ENCODE data around the gene POP4. TPM values are rescaled to one million over a fixed set of nuclear protein-coding genes. Genes with fewer than 3 reads are reported as not detected.
A peak's percentile ranks its signal among the peaks of the same experiment; 100 is the strongest.

POP4 gene
- total RNA-seq, 1 donor from 2014 or later = 31.4 TPM

DNA sequence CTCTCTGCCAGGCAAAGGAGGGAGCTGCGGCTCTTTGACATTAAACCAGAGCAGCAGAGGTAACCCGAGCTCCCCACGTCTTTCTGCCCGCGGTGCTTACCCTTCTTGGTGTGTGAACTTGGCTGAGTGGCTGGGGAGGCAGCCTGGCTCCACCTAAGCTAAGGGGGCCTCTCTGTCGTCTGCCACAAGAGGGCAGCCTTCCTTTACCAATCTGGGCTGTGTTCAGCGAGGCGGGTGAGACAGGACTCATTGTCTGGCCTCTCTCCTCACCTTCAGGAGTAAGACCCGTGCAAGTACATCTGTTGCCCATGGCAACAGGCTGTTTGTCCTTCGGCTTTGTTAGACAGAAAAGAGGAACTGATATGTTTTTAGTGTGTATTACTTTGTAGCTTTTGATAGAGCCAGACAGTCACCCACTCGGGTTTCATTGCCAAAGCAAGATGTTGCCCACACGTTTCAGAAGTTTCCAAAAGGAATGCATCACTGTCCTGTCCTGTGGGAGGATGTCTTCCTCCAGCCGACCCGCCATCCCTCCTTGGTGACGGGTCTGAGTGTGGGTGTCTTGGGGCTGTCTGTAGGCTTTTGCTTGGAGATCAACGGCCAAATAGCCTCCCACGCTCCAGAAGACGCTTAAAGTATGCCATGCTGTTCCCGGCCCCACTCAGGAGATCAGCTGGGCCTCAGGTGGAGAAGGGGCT lies 4.6 kb downstream of the POP4 start:
- intact Hi-C loops (cut with DNase I) = loop anchor here (2.0 kb wide), 1 partner anchor 104 kb away; the partner anchor contains the start of gene C19orf12
- no peaks in the 10 kb centered on the region for H3K27me3 ChIP-seq

DNA sequence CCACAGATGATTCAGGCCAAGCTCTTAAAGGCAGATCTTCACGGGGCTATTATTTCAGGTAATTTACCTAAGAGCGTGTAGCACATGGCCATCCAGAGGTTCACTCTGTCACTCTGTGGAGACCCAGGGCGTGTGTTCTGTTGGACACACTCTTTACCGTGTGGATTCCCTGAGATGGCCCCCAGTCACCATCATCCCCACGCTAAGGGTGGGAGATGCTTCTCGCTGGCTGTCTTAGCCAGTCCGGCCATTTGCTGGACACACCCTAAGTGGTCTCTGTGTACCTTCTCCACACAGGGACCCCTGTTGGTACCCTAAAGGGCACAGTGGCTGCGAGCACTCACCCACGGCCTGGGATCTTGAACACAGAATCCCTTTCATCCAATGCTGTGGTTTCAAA lies 6.0 kb downstream of the POP4 start:
- H3K27me3 ChIP-seq = no peaks in the 10 kb centered on the region
- no peak for TF ChIP-seq POLR2AphosphoS5 (IDR thresholded peaks at IDR 0.05; ENCODE audit: insufficient read depth in 1 of 2, low read depth in 1 of 2)
- no peak for TF ChIP-seq POLR2A (IDR thresholded peaks at IDR 0.05)
- TF ChIP-seq, protein P1, sequence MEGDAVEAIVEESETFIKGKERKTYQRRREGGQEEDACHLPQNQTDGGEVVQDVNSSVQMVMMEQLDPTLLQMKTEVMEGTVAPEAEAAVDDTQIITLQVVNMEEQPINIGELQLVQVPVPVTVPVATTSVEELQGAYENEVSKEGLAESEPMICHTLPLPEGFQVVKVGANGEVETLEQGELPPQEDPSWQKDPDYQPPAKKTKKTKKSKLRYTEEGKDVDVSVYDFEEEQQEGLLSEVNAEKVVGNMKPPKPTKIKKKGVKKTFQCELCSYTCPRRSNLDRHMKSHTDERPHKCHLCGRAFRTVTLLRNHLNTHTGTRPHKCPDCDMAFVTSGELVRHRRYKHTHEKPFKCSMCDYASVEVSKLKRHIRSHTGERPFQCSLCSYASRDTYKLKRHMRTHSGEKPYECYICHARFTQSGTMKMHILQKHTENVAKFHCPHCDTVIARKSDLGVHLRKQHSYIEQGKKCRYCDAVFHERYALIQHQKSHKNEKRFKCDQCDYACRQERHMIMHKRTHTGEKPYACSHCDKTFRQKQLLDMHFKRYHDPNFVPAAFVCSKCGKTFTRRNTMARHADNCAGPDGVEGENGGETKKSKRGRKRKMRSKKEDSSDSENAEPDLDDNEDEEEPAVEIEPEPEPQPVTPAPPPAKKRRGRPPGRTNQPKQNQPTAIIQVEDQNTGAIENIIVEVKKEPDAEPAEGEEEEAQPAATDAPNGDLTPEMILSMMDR (IDR thresholded peaks at IDR 0.05) = no peak
- no peaks in the 10 kb centered on the region for H3K9me3 ChIP-seq
- H3K36me3 ChIP-seq = peaks cover 0 to 44% of the 10 kb centered on the region in 2 donors
- intact Hi-C loops (cut with DNase I) = no loop called here
- H3K4me1 ChIP-seq = peaks cover 6% of the 10 kb centered on the region
- H3K4me3 ChIP-seq = no peak overlapping the region
- H3K27ac ChIP-seq = no peak overlapping the region
- DNase-seq (ENCODE audit: extremely low spot score in 2 of 2) = no peak

More for the DNA sequence above, 4.6 kb downstream of the POP4 start:
- no peak overlapping the region for H3K4me3 ChIP-seq
- no peaks in the 10 kb centered on the region for H3K9me3 ChIP-seq
- peaks cover 13% of the 10 kb centered on the region for H3K4me1 ChIP-seq
- H3K27ac ChIP-seq = no peak overlapping the region
- no peak for DNase-seq (ENCODE audit: extremely low spot score in 2 of 2)
- H3K36me3 ChIP-seq = peaks cover 0 to 42% of the 10 kb centered on the region in 2 donors
- TF ChIP-seq, protein P1 (IDR thresholded peaks at IDR 0.05) = peak; percentile 60 to 87 (median 82)
- TF ChIP-seq POLR2A (IDR thresholded peaks at IDR 0.05) (no peak), POLR2AphosphoS5 (IDR thresholded peaks at IDR 0.05; ENCODE audit: insufficient read depth in 1 of 2, low read depth in 1 of 2) (peak; percentile 36 to 54)

DNA sequence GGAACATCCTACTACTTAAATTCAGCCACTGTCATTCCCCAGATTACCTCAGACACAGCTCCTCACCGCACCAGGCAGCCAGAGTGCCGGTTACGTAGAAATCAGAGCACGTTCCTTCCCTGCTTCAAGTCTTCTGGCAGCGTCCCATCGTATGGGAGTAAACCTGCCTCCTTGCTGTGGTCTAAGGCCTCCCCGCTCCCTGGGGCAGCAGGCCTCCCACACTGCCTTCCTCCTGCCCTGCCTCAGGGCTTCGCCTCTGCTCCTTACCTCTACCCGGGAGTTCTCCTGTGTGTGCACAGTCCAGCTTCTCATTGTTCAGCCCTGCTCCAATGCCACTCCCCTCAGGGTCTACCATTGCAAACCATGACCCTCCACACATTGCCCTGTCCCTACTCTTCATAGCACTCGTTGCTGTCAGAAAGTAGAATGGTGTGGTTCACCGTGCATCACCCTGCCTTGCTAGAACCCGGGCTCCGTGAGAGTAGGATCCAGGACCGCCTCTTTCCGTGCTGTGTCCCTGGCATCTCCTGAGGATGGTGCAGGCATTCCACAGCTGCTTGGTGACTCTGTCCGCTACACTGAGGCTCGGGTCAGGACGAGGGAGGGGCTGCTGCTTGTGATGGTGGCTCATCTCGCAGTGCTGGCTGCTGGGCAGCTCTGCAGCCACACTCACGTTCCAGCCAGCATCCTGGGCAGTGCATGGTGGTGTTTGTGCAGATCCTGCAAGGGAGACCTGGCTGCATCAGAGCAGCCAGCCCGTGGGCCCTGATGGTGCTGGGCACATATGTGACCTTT lies 6.9 kb downstream of the POP4 start:
- peaks cover 0 to 44% of the 10 kb centered on the region in 2 donors for H3K36me3 ChIP-seq

DNA sequence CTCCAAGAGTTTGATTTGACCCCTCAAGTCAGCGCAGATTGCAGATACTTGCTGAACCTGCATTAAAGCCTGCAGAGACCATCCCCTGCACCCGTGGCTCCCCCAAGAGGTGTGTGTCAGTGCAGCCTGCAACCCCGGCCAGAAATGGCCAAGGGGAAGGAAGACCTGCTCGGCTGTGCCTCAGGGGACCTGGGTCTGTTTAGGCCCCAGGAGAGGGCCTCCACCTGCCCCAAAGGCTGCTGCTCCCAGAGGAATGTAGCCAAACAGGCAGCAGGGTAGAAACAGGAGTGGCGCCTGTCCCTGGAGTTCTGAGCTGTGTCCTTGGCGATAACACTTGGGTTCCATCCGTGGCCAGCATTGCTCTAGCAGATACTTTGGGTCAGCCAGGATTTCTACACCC lies 8.0 kb downstream of the POP4 start:
- no peaks in the 10 kb centered on the region for H3K27me3 ChIP-seq
- H3K27ac ChIP-seq = no peak overlapping the region
- TF ChIP-seq, protein P1 (IDR thresholded peaks at IDR 0.05) = no peak
- TF ChIP-seq POLR2AphosphoS5 (IDR thresholded peaks at IDR 0.05; ENCODE audit: insufficient read depth in 1 of 2, low read depth in 1 of 2) (no peak), POLR2A (IDR thresholded peaks at IDR 0.05) (no peak)
- H3K9me3 ChIP-seq = no peaks in the 10 kb centered on the region
- no peaks in the 10 kb centered on the region for H3K4me1 ChIP-seq
- peaks cover 0 to 37% of the 10 kb centered on the region in 2 donors for H3K36me3 ChIP-seq
- no peak for DNase-seq (ENCODE audit: extremely low spot score in 2 of 2)
- intact Hi-C loops (cut with DNase I) = no loop called here
- H3K4me3 ChIP-seq = no peak overlapping the region

More for the DNA sequence above, 6.9 kb downstream of the POP4 start:
- H3K27ac ChIP-seq = no peak overlapping the region
- H3K27me3 ChIP-seq = no peaks in the 10 kb centered on the region
- no peak overlapping the region for H3K4me3 ChIP-seq
- DNase-seq (ENCODE audit: extremely low spot score in 2 of 2) = no peak
- intact Hi-C loops (cut with DNase I) = no loop called here
- no peaks in the 10 kb centered on the region for H3K4me1 ChIP-seq
- TF ChIP-seq, protein P1 (IDR thresholded peaks at IDR 0.05) = no peak
- no peaks in the 10 kb centered on the region for H3K9me3 ChIP-seq

DNA sequence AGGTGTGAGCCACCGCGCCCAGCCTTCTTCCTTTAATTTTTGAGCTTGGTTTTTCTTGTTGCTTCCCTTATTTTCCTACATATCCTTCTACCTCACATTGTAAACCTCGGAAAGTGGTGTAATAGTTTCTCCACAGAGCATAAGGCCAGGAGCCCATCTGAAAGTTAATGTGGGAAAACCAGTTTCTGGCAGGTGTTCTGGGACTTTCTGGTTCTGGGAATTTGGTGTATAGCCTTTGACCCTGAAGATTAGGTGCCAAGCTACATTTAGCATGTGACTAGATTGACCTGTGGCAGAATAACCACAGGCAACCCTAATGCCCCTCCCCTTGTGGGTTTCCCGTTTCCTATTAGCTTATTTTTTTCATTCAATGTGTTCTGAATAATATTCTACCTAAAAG lies 8.7 kb downstream of the POP4 start:
- no peaks in the 10 kb centered on the region for H3K4me1 ChIP-seq
- no peaks in the 10 kb centered on the region for H3K9me3 ChIP-seq
- H3K36me3 ChIP-seq = peaks cover 0 to 35% of the 10 kb centered on the region in 2 donors
- no peak for DNase-seq (ENCODE audit: extremely low spot score in 2 of 2)
- H3K27me3 ChIP-seq = no peaks in the 10 kb centered on the region
- H3K4me3 ChIP-seq = no peak overlapping the region
- no peak overlapping the region for H3K27ac ChIP-seq
- intact Hi-C loops (cut with DNase I) = no loop called here
- TF ChIP-seq POLR2AphosphoS5 (IDR thresholded peaks at IDR 0.05; ENCODE audit: insufficient read depth in 1 of 2, low read depth in 1 of 2) = no peak
- TF ChIP-seq, protein P1 (IDR thresholded peaks at IDR 0.05) = no peak
- TF ChIP-seq POLR2A (IDR thresholded peaks at IDR 0.05) = no peak
